ENCODE results near the gene PAFAH1B1. TPM values are rescaled to one million over a fixed set of nuclear protein-coding genes. Genes with fewer than 3 reads are reported as not detected.

The PAFAH1B1 gene
- total RNA-seq, 1 experiment from 2014 or later = 114 TPM

DNA sequence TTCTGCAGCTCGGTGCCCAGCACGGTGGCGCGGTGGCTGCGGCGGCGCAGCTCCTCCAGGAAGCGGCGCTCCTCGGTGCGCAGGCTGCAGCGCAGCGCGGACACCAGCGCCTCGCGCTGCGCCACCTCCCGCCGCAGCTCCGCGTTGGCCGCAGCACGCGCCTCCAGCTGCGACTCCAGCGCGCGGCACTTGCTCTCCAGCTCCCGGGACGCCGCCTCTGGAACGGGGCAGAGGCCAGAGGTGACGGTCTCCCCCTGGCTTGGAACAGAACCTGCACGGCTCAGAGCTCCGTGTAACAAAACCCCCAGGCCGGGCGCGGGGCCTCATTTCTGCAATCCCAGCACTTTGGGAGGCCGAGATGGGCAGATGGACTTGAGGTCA is 131.3 kb downstream of the PAFAH1B1 start (continued):
- TF ChIP-seq FOXP4 (CRISPR knock-in tag; IDR thresholded peaks at IDR 0.05) = peak; percentile 96
- TF ChIP-seq CREM (CRISPR knock-in tag; IDR thresholded peaks at IDR 0.05) = no peak; the same call in 1 of the 2 replicates
- 0 out of 2 replicates have a peak, but pooled peaks have one; percentile 21 for TF ChIP-seq ELF4 (CRISPR knock-in tag; IDR thresholded peaks at IDR 0.05; ENCODE audit: low read depth)
- no peak; the same call in 1 of the 2 replicates for TF ChIP-seq NR3C1 (CRISPR knock-in tag; conservative IDR thresholded peaks at IDR 0.05; ENCODE audit: low read depth)
- TF ChIP-seq, protein P1, sequence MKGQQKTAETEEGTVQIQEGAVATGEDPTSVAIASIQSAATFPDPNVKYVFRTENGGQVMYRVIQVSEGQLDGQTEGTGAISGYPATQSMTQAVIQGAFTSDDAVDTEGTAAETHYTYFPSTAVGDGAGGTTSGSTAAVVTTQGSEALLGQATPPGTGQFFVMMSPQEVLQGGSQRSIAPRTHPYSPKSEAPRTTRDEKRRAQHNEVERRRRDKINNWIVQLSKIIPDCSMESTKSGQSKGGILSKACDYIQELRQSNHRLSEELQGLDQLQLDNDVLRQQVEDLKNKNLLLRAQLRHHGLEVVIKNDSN (CRISPR knock-in tag; IDR thresholded peaks at IDR 0.05) = 0 out of 2 replicates have a peak, but pooled peaks have one; percentile 17
- TF ChIP-seq, protein P2, sequence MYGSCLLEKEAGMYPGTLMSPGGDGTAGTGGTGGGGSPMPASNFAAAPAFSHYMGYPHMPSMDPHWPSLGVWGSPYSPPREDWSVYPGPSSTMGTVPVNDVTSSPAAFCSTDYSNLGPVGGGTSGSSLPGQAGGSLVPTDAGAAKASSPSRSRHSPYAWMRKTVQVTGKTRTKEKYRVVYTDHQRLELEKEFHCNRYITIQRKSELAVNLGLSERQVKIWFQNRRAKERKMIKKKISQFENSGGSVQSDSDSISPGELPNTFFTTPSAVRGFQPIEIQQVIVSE (CRISPR knock-in tag; IDR thresholded peaks at IDR 0.05; ENCODE audit: borderline replicate concordance) = no peak
- TF ChIP-seq NFE2L1 (CRISPR knock-in tag; IDR thresholded peaks at IDR 0.05) = peak; percentile 88; the same call in 1 of the 2 replicates
- no peak for TF ChIP-seq ZNF263 (CRISPR knock-in tag; IDR thresholded peaks at IDR 0.05; ENCODE audit: low read depth)
- TF ChIP-seq ZNF416 (CRISPR knock-in tag; IDR thresholded peaks at IDR 0.05) = no peak
- TF ChIP-seq ATF3 (CRISPR knock-in tag; conservative IDR thresholded peaks at IDR 0.05) = no peak
- no peak for TF ChIP-seq PREB (CRISPR knock-in tag; IDR thresholded peaks at IDR 0.05; ENCODE audit: borderline replicate concordance)
- peak; percentile 86 for TF ChIP-seq ZBTB21 (CRISPR knock-in tag; IDR thresholded peaks at IDR 0.05; ENCODE audit: borderline replicate concordance)
- TF ChIP-seq ZSCAN18 (CRISPR knock-in tag; IDR thresholded peaks at IDR 0.05) = no peak
- no peak for TF ChIP-seq GRHL2 (CRISPR knock-in tag; IDR thresholded peaks at IDR 0.05; ENCODE audit: insufficient replicate concordance, severe bottlenecking)
- TF ChIP-seq SMAD4 (CRISPR knock-in tag; IDR thresholded peaks at IDR 0.05) = no peak
- peak; percentile 89 for TF ChIP-seq RELA (CRISPR knock-in tag; IDR thresholded peaks at IDR 0.05; ENCODE audit: borderline replicate concordance)
- TF ChIP-seq, protein P3, sequence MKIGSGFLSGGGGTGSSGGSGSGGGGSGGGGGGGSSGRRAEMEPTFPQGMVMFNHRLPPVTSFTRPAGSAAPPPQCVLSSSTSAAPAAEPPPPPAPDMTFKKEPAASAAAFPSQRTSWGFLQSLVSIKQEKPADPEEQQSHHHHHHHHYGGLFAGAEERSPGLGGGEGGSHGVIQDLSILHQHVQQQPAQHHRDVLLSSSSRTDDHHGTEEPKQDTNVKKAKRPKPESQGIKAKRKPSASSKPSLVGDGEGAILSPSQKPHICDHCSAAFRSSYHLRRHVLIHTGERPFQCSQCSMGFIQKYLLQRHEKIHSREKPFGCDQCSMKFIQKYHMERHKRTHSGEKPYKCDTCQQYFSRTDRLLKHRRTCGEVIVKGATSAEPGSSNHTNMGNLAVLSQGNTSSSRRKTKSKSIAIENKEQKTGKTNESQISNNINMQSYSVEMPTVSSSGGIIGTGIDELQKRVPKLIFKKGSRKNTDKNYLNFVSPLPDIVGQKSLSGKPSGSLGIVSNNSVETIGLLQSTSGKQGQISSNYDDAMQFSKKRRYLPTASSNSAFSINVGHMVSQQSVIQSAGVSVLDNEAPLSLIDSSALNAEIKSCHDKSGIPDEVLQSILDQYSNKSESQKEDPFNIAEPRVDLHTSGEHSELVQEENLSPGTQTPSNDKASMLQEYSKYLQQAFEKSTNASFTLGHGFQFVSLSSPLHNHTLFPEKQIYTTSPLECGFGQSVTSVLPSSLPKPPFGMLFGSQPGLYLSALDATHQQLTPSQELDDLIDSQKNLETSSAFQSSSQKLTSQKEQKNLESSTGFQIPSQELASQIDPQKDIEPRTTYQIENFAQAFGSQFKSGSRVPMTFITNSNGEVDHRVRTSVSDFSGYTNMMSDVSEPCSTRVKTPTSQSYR (CRISPR knock-in tag; IDR thresholded peaks at IDR 0.05) = 0 out of 2 replicates have a peak, but pooled peaks have one; percentile 34
- TF ChIP-seq TCF7 (CRISPR knock-in tag; IDR thresholded peaks at IDR 0.05; ENCODE audit: low read depth) = no peak; the same call in 1 of the 2 replicates
- no peak for TF ChIP-seq ZNF425 (CRISPR knock-in tag; conservative IDR thresholded peaks at IDR 0.05)
- TF ChIP-seq, protein P4, sequence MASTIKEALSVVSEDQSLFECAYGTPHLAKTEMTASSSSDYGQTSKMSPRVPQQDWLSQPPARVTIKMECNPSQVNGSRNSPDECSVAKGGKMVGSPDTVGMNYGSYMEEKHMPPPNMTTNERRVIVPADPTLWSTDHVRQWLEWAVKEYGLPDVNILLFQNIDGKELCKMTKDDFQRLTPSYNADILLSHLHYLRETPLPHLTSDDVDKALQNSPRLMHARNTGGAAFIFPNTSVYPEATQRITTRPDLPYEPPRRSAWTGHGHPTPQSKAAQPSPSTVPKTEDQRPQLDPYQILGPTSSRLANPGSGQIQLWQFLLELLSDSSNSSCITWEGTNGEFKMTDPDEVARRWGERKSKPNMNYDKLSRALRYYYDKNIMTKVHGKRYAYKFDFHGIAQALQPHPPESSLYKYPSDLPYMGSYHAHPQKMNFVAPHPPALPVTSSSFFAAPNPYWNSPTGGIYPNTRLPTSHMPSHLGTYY (CRISPR knock-in tag; IDR thresholded peaks at IDR 0.05) = no peak
- peak; percentile 48; the same call in 1 of the 2 replicates for TF ChIP-seq ZNF317 (CRISPR knock-in tag; IDR thresholded peaks at IDR 0.05; ENCODE audit: borderline replicate concordance, low read depth)
- peak; percentile 91 for TF ChIP-seq FOXP1 (CRISPR knock-in tag; IDR thresholded peaks at IDR 0.05; ENCODE audit: borderline replicate concordance)

Measured in WTC11 (cell line).